H1 (cell line): ENCODE data around the gene INTS15. TPM values are rescaled to one million over a fixed set of nuclear protein-coding genes. Genes with fewer than 3 reads are reported as not detected.

ENCODE experiments used
- CTCF ChIA-PET: fragments of 300-600 bp; sonication (Branson Sonifier 250); formaldehyde crosslinking; loops from one replicate; lab custom pipeline; 2021; ENCODE audit not compliant: partially characterized antibody; lab: Charles Lee
- POLR2A ChIA-PET: fragments of 300-600 bp; sonication (Branson Sonifier 250); formaldehyde crosslinking; loops from one replicate; lab custom pipeline; 2021; ENCODE audit warnings: inconsistent platforms; ENCODE audit not compliant: partially characterized antibody; lab: Charles Lee
- DNase-seq, 2 experiments: peaks; one replicate each; pipeline versions ENCODE4 v3.0.0 to v3.0.0-alpha.2; 2010 to 2022; ENCODE audit warnings: low spot score in 2 of 2, low read depth in 1 of 2, mixed read lengths in 1 of 2
- FAIRE-seq: peaks from 2 replicates; lab custom pipeline; 2011; peaks lifted over from hg19 to GRCh38; lab: Jason Lieb, UNC
- H2AFZ ChIP-seq: 2 replicates; pipeline ENCODE4 v1.8.1; 2012; ENCODE audit warnings: low read length, inconsistent platforms
- H2AK5ac ChIP-seq: 2 replicates; pipeline ENCODE4 v1.6.1; 2013; ENCODE audit warnings: low read depth, low read length
- H2BK120ac ChIP-seq: replicated peaks from 2 replicates; pipeline ENCODE3; 2013; ENCODE audit warnings: low read depth, low read length, inconsistent platforms
- H2BK12ac ChIP-seq: 2 replicates; pipeline ENCODE4 v1.6.1; 2013; ENCODE audit warnings: low read depth, low read length
- H2BK15ac ChIP-seq: 2 replicates; pipeline ENCODE4 v1.6.1; 2013; ENCODE audit warnings: low read length
- H2BK20ac ChIP-seq: 2 replicates; pipeline ENCODE4 v1.6.1; 2013; ENCODE audit warnings: low read length
- H2BK5ac ChIP-seq: 2 replicates; pipeline ENCODE4 v1.6.1; 2013; ENCODE audit warnings: low read depth, low read length
- H3K14ac ChIP-seq: 2 replicates; pipeline ENCODE4 v1.6.1; 2013; ENCODE audit warnings: inconsistent platforms; ENCODE audit not compliant: insufficient read length
- H3K18ac ChIP-seq: 2 replicates; pipeline ENCODE4 v1.6.1; 2013; ENCODE audit warnings: low read length; ENCODE audit errors: extremely low read depth
- H3K23ac ChIP-seq: 2 replicates; pipeline ENCODE4 v1.6.1; 2013; ENCODE audit warnings: inconsistent platforms; ENCODE audit not compliant: insufficient read length
- H3K23me2 ChIP-seq: 2 replicates; pipeline ENCODE4 v1.6.1; 2013; ENCODE audit warnings: low read depth, low read length
- H3K27ac ChIP-seq: 2 replicates; pipeline ENCODE4 v1.6.1; 2011; ENCODE audit warnings: low read depth, low read length, inconsistent platforms
- H3K27me3 ChIP-seq, 4 experiments: replicated peaks in 1 of 4; 1 replicate in 1 of 4; 2 replicates in 3 of 4; pipeline versions ENCODE4 v1.6.1 to v1.8.1; 2011 to 2013; ENCODE audit warnings: low read length in 3 of 4, mild to moderate bottlenecking in 3 of 4, inconsistent platforms in 2 of 4, mixed read lengths in 2 of 4, moderate library complexity in 1 of 4; ENCODE audit not compliant: control insufficient read depth in 3 of 4, insufficient read depth in 3 of 4; ENCODE audit errors: extremely low read depth in 1 of 4
- H3K36me3 ChIP-seq, 4 experiments: 2 replicates each; pipeline versions ENCODE4 v1.6.1 to v1.8.1; 2011 to 2013; ENCODE audit warnings: mild to moderate bottlenecking in 4 of 4, low read length in 3 of 4, moderate library complexity in 2 of 4, control low read depth in 1 of 4, inconsistent platforms in 1 of 4; ENCODE audit not compliant: insufficient read depth in 4 of 4, control insufficient read depth in 2 of 4
- H3K4ac ChIP-seq: replicated peaks from 2 replicates; pipeline ENCODE3; 2013; ENCODE audit warnings: low read length, low read depth, mixed read lengths, inconsistent platforms; ENCODE audit not compliant: insufficient read length
- H3K4me1 ChIP-seq, 4 experiments: replicated peaks in 1 of 4; 1 replicate in 1 of 4; 2 replicates in 3 of 4; pipeline versions ENCODE4 v1.6.1 to v1.8.1; 2011 to 2013; ENCODE audit warnings: low read length in 3 of 4, inconsistent platforms in 2 of 4, mixed read lengths in 1 of 4; ENCODE audit not compliant: insufficient read depth in 4 of 4, control insufficient read depth in 3 of 4
- H3K4me2 ChIP-seq, 2 experiments: 2 replicates each; pipeline versions ENCODE4 v1.6.1 to v1.8.1; 2011 to 2013; ENCODE audit warnings: low read depth in 2 of 2, low read length in 2 of 2, control low read depth in 1 of 2, inconsistent platforms in 1 of 2, mild to moderate bottlenecking in 1 of 2; ENCODE audit not compliant: insufficient read depth in 1 of 2
- H3K4me3 ChIP-seq, 4 experiments: fragments of 200-600, 300-600 bp in 1 of 4; sonication (generic), shearing (Covaris generic), sonication (Bioruptor Twin) in 1 of 4; 2 replicates each; pipeline versions ENCODE4 v1.5.1 to v1.8.1; 2011 to 2016; ENCODE audit warnings: low read length in 4 of 4, low read depth in 3 of 4, control low read depth in 2 of 4, inconsistent platforms in 2 of 4, mild to moderate bottlenecking in 2 of 4, mixed read lengths in 1 of 4, moderate library complexity in 1 of 4; ENCODE audit not compliant: insufficient read depth in 2 of 4; ENCODE audit errors: extremely low read depth in 1 of 4
- H3K56ac ChIP-seq: replicated peaks from 2 replicates; pipeline ENCODE3; 2013; ENCODE audit warnings: low read depth, mild to moderate bottlenecking, mixed read lengths, low read length, inconsistent platforms; ENCODE audit not compliant: insufficient read length
- H3K79me1 ChIP-seq: 2 replicates; pipeline ENCODE4 v1.6.1; 2013; ENCODE audit warnings: low read depth, low read length, control low read depth
- H3K79me2 ChIP-seq, 2 experiments: 2 replicates each; pipeline versions ENCODE4 v1.6.1 to v1.8.1; 2012 to 2013; ENCODE audit warnings: low read length in 2 of 2, mild to moderate bottlenecking in 2 of 2, inconsistent platforms in 1 of 2; ENCODE audit not compliant: insufficient read depth in 2 of 2, control insufficient read depth in 1 of 2
- H3K9ac ChIP-seq, 4 experiments: replicated peaks in 1 of 4; 1 replicate in 1 of 4; 2 replicates in 3 of 4; pipeline versions ENCODE4 v1.6.1 to v1.8.1; 2011 to 2013; ENCODE audit warnings: low read depth in 3 of 4, low read length in 3 of 4, control low read depth in 2 of 4, mild to moderate bottlenecking in 2 of 4, moderate library complexity in 2 of 4, inconsistent platforms in 1 of 4; ENCODE audit errors: extremely low read depth in 1 of 4
- H3K9me3 ChIP-seq, 2 experiments: 2 replicates each; pipeline versions ENCODE4 v1.6.1 to v1.8.1; 2012 to 2013; ENCODE audit warnings: mild to moderate bottlenecking in 2 of 2, moderate library complexity in 2 of 2, control low read depth in 1 of 2, inconsistent platforms in 1 of 2, low read depth in 1 of 2, low read length in 1 of 2, mixed read lengths in 1 of 2; ENCODE audit not compliant: insufficient read depth in 2 of 2
- H4K20me1 ChIP-seq, 2 experiments: replicated peaks in 1 of 2; 2 replicates each; pipeline versions ENCODE3 to v1.8.1; 2011 to 2013; ENCODE audit warnings: inconsistent platforms in 2 of 2, low read length in 2 of 2, mild to moderate bottlenecking in 1 of 2; ENCODE audit not compliant: insufficient read depth in 2 of 2, control insufficient read depth in 1 of 2
- H4K5ac ChIP-seq: 2 replicates; pipeline ENCODE4 v1.6.1; 2013; ENCODE audit warnings: low read length, low read depth, mixed read lengths, inconsistent platforms; ENCODE audit not compliant: insufficient read length
- H4K8ac ChIP-seq: 2 replicates; pipeline ENCODE4 v1.8.0; 2013; ENCODE audit warnings: mild to moderate bottlenecking, moderate library complexity, low read length, inconsistent platforms; ENCODE audit not compliant: insufficient read depth; ENCODE audit errors: extremely low read depth
- H4K91ac ChIP-seq: replicated peaks from 2 replicates; pipeline ENCODE3; 2013; ENCODE audit warnings: low read length, mixed read lengths, inconsistent platforms; ENCODE audit not compliant: insufficient read length
- CEBPB ChIP-seq: IDR thresholded peaks from 2 replicates; pipeline ENCODE4 v1.6.1; 2012; ENCODE audit warnings: low read depth, low read length
- CREB1 ChIP-seq: IDR thresholded peaks from 2 replicates; pipeline ENCODE4 v1.6.1; 2012; ENCODE audit warnings: inconsistent platforms
- GTF2F1 ChIP-seq: IDR thresholded peaks from 2 replicates; pipeline ENCODE4 v1.6.1; 2012; ENCODE audit warnings: low read depth, low read length, improper control_type of control experiment, borderline replicate concordance
- HDAC6 ChIP-seq: IDR thresholded peaks from one replicate; pipeline ENCODE4 v1.7.1; 2012; ENCODE audit warnings: low read depth, mild to moderate bottlenecking, inconsistent platforms, low read length, moderate library complexity
- JUND ChIP-seq: IDR thresholded peaks from 2 replicates; pipeline ENCODE4 v1.6.1; 2011; ENCODE audit warnings: mild to moderate bottlenecking, improper control_type of control experiment, low read length
- KDM1A ChIP-seq: fragments of 200-600, 300-600 bp; sonication (generic); IDR thresholded peaks from 2 replicates; pipeline ENCODE4 v1.7.1; 2016; ENCODE audit warnings: mild to moderate bottlenecking, low read length, borderline replicate concordance
- POLR2AphosphoS5 ChIP-seq: IDR thresholded peaks from 2 replicates; pipeline ENCODE4 v1.6.1; 2011; ENCODE audit warnings: low read depth, low read length
- RAD21 ChIP-seq, 2 experiments: IDR thresholded peaks in 1 of 2; conservative IDR thresholded peaks in 1 of 2; 2 replicates each; pipeline ENCODE4 v1.6.1; 2011; ENCODE audit warnings: low read depth in 2 of 2, low read length in 2 of 2, improper control_type of control experiment in 1 of 2, inconsistent platforms in 1 of 2, mild to moderate bottlenecking in 1 of 2, moderate library complexity in 1 of 2
- RNF2 ChIP-seq: fragments of 200-900, 300-1000 bp; sonication (generic); IDR thresholded peaks from 2 replicates; pipeline ENCODE4 v1.7.1; 2016; ENCODE audit warnings: borderline replicate concordance, low read depth, mild to moderate bottlenecking, antibody characterized with exemption, low read length; ENCODE audit not compliant: poor library complexity, severe bottlenecking; ENCODE audit errors: missing control alignments
- SIN3A ChIP-seq, 2 experiments: IDR thresholded peaks in 1 of 2; conservative IDR thresholded peaks in 1 of 2; 2 replicates each; pipeline ENCODE4 v1.6.1; 2011 to 2012; ENCODE audit warnings: low read length in 2 of 2, improper control_type of control experiment in 1 of 2, low read depth in 1 of 2, mild to moderate bottlenecking in 1 of 2
- SP1 ChIP-seq: IDR thresholded peaks from 2 replicates; pipeline ENCODE4 v1.6.1; 2011; ENCODE audit warnings: low read depth, low read length
- SP4 ChIP-seq: IDR thresholded peaks from 2 replicates; pipeline ENCODE4 v1.6.1; 2012; ENCODE audit warnings: low read length, inconsistent platforms
- YY1 ChIP-seq: IDR thresholded peaks from 2 replicates; pipeline ENCODE4 v1.6.1; 2011; ENCODE audit warnings: low read depth, mild to moderate bottlenecking, low read length
- WGBS, 2 experiments: shearing (Covaris generic) in 1 of 2; methylation state at CpG; one replicate each; pipeline versions ENCODE4 v1.1.6 to v1.1.7; 2013 to 2015; ENCODE audit warnings: low lambda C conversion rate in 2 of 2, mixed read lengths in 2 of 2, inconsistent platforms in 1 of 2, low coverage in 1 of 2, missing lambda C conversion rate in 1 of 2; ENCODE audit not compliant: insufficient replicate concordance in 2 of 2, insufficient coverage in 1 of 2, insufficient read length in 1 of 2; ENCODE audit errors: extremely low coverage in 1 of 2, missing lambda C conversion rate in 1 of 2; 5-methylcytosine and 5-hydroxymethylcytosine counted together
- polyA plus RNA-seq, 7 experiments: library from polyadenylated mRNA; depleted of rRNA in 3 of 7; stranded (reverse) in 5 of 7; unstranded in 2 of 7; fragments of >200 nt in 5 of 7; fragments of 200-250 nt in 2 of 7; gene quantifications; 1 replicate in 5 of 7; 2 replicates in 1 of 7; 4 replicates in 1 of 7; pipeline versions ENCODE4 v1.2.1 to v1.2.3, GENCODE V29; 2011 to 2013; ENCODE audit warnings: missing spikeins in 2 of 7, mixed read lengths in 2 of 7
- total RNA-seq: library from RNA; stranded (reverse); fragmentation: NEBNext Ultra II Directional; extraction: Animal tissue kit (Norgen Biotek cat#: 25700); gene quantifications from 2 replicates; pipeline ENCODE4 v1.2.1, GENCODE V29; 2021
- TF ChIP-seq, protein P1 (sequence below): IDR thresholded peaks from 2 replicates; pipeline ENCODE4 v1.6.1; 2012; ENCODE audit warnings: inconsistent platforms

INTS15 gene
- total and polyA plus RNA-seq, 2 of the 8 experiments (the other 6 are each of a cell fraction or from before 2014, with no cell fraction given), result 23.0 to 25.7 TPM

GRCh38 chr7:6656413-6656812 is 66.6 kb downstream of the INTS15 start:
- Histone ChIP-seq H3K9ac (no peak overlapping the region), H3K79me1 (no peaks in the 10 kb centered on the region), H3K56ac (no peak overlapping the region), H2BK15ac (no peak overlapping the region), H3K4me3 (no peak overlapping the region), H3K27me3 (no peaks in the 10 kb centered on the region), H3K79me2 (no peaks in the 10 kb centered on the region), H3K23me2 (no peaks in the 10 kb centered on the region), H2AFZ (no peak overlapping the region), H3K36me3 (peaks cover 0 to 30% (median 2%) of the 10 kb centered on the region in 4 experiments; a peak in 3 of 8 replicates), H3K18ac (no peak overlapping the region), H2BK5ac (no peak overlapping the region), H3K9me3 (no peaks in the 10 kb centered on the region; a peak in 1 of 4 replicates), H2BK12ac (no peak overlapping the region), H4K5ac (no peak overlapping the region), H3K4me1 (peaks cover 0 to 6% (median under 1%) of the 10 kb centered on the region in 4 experiments; a peak in 4 of 7 replicates), H4K8ac (peak overlapping the region; percentile 68; the same call in 1 of the 2 replicates), H3K27ac (no peak overlapping the region), H3K4ac (no peak overlapping the region), H4K91ac (no peak overlapping the region), H2AK5ac (no peak overlapping the region), H3K14ac (no peak overlapping the region), H2BK20ac (no peak overlapping the region), H3K4me2 (no peak overlapping the region), H4K20me1 (peaks cover 0 to 2% of the 10 kb centered on the region in 2 experiments), H2BK120ac (no peak overlapping the region), H3K23ac (no peak overlapping the region)
- WGBS, 2 experiments, result 88% methylated on average over 9 of the region's 9 CpGs; no CpG with 5 or more reads in 1 of the 2 experiments
- no peak for DNase-seq
- CTCF ChIA-PET, result interaction anchor here (0.9 kb wide), 1 partner anchor 31 kb away, joined by 3 read pairs; no protein-coding TSS in a partner anchor
- FAIRE-seq, result no peak
- POLR2A ChIA-PET, result interaction anchor here (1.0 kb wide), 1 partner anchor 45 kb away, joined by 3 read pairs; no protein-coding TSS in a partner anchor
- no peak for TF ChIP-seq SP4
- no peak for TF ChIP-seq JUND
- no peak for TF ChIP-seq HDAC6
- TF ChIP-seq SIN3A (conservative IDR thresholded peaks at IDR 0.05 in 1 of 2, IDR thresholded peaks at IDR 0.05 in 1 of 2; ENCODE audit: low read depth in 1 of 2, low read length in 2 of 2), result no peak
- no peak for TF ChIP-seq GTF2F1
- no peak for TF ChIP-seq RAD21 (IDR thresholded peaks at IDR 0.05 in 1 of 2, conservative IDR thresholded peaks at IDR 0.05 in 1 of 2; ENCODE audit: low read depth in 2 of 2, low read length in 2 of 2)
- TF ChIP-seq POLR2AphosphoS5, result no peak
- TF ChIP-seq, protein P1, sequence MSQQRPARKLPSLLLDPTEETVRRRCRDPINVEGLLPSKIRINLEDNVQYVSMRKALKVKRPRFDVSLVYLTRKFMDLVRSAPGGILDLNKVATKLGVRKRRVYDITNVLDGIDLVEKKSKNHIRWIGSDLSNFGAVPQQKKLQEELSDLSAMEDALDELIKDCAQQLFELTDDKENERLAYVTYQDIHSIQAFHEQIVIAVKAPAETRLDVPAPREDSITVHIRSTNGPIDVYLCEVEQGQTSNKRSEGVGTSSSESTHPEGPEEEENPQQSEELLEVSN, result no peak
- no peak for TF ChIP-seq SP1
- TF ChIP-seq KDM1A, result no peak
- no peak for TF ChIP-seq RNF2
- no peak for TF ChIP-seq YY1
- TF ChIP-seq CEBPB, result no peak
- TF ChIP-seq CREB1, result no peak
